ENCODE data around the gene GCDH.

GRCh38 chr19:12921047-12921446, 30.1 kb downstream of the GCDH start:
- TF ChIP-seq POLR2A (IDR thresholded peaks at IDR 0.05) (no peak), CTCF (IDR thresholded peaks at IDR 0.05) (no peak)
